Prostate gland (tissue), 2 donors: ENCODE data around the gene SLC29A4.
"Not testable (repeated sequence)": the region's sequence is repeated elsewhere in the genome, so short reads cannot be mapped to it uniquely, and the experiment has no call there.

Experiments used
- POLR2A ChIP-seq: fragments of 450-650 bp; IDR thresholded peaks from one replicate; pipeline ENCODE4 v1.6.1; 2016; ENCODE audit warnings: antibody characterized with exemption, mild to moderate bottlenecking
- TF ChIP-seq, protein P1 (sequence below), 4 experiments: fragments of 200-600 bp in 2 of 4; fragments of 450-650 bp in 2 of 4; sonication (generic) in 2 of 4; IDR thresholded peaks; 1 replicate in 3 of 4; 2 replicates in 1 of 4; pipeline ENCODE4 v1.5.1; 2016 to 2019; ENCODE audit warnings: antibody characterized with exemption in 4 of 4, mild to moderate bottlenecking in 2 of 4, moderate library complexity in 2 of 4

DNA sequence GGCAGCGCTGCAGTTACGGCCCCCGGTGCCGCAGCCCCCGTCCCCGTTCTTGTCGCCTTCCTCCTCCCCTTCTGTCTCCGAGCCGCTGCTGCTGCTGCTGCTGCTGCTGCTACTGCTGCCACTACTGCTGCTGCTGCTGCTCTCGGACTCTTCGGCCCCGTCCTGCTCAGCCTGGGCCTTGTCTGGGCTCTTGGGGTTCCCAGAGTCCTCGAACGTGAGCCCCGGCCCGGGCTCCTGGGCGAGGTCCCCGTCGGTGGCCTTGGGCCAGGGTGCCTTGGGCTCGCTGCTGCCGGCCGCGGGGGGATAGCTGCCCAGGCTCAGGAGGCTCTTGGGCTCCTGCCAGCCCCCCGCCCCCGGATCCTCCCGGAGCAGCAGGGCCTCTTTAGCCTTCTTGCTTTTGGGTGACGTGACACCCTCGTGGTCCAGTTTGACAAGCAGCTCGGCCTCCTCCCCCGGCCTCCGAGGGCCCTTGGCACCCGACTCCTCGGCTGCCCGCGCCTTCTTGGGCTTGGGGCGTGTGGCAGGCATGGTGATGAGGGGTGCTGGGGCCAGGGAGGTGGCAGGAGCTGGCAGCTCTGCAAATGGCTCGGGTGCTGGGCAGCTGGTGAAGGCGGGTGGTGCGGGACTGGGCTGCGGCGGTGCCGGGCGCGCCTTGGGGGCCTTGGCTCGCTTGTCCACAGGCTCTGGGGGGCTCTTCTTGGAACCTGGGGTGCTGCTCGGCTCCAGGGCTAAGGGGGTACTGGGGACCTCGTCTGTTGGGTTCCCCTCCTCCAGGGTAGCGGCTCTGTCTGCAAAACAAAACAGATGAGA, 30.5 kb downstream of the SLC29A4 start:
- TF ChIP-seq, protein P1, sequence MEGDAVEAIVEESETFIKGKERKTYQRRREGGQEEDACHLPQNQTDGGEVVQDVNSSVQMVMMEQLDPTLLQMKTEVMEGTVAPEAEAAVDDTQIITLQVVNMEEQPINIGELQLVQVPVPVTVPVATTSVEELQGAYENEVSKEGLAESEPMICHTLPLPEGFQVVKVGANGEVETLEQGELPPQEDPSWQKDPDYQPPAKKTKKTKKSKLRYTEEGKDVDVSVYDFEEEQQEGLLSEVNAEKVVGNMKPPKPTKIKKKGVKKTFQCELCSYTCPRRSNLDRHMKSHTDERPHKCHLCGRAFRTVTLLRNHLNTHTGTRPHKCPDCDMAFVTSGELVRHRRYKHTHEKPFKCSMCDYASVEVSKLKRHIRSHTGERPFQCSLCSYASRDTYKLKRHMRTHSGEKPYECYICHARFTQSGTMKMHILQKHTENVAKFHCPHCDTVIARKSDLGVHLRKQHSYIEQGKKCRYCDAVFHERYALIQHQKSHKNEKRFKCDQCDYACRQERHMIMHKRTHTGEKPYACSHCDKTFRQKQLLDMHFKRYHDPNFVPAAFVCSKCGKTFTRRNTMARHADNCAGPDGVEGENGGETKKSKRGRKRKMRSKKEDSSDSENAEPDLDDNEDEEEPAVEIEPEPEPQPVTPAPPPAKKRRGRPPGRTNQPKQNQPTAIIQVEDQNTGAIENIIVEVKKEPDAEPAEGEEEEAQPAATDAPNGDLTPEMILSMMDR (IDR thresholded peaks at IDR 0.05) = not testable (repeated sequence)
- TF ChIP-seq POLR2A = not testable (repeated sequence)
